ENCODE measurements around the gene TMEM14B.
"Not testable (repeated sequence)": the region's sequence is repeated elsewhere in the genome, so short reads cannot be mapped to it uniquely, and the experiment has no call there.

TMEM14B gene

DNA sequence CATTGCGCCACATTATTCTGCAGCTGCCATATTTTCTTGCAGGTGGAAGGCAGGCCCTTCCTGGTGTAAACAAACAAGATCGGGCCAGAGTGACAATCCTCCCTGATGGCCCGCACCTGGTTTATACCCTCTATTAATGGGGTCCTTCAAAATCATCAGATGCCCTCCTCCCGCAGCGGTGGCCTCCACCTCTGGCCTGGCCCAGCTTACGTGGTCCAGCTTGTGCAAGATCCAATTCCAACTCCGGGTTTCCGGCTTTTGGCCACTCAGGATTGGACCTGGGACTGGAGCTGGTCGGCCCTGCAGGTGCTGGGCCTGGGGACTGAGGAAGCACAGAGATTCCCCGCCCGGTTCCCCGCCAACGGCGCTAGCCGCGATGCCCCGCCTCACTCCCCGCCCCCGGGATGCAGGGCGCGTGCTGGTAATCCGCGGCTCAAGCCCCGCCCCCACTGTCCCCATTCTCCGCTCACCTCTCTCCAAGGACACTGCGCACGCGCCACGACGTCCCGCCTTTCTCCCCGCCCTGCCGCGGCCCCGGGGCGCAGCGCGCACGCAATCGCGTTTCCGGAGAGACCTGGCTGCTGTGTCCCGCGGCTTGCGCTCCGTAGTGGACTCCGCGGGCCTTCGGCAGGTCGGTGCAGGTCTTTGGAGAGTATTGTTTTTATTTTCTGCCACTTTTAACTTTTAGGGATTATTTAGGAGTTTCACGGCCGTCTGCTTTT is at the start of gene TMEM14B:
Gene TMEM14B (plus strand): TSS at position 555 of the 722 bp plus-strand sequence. CDS start 1,441 bp downstream, outside the sequence.
- peak; percentile 100 for DNase-seq

DNA sequence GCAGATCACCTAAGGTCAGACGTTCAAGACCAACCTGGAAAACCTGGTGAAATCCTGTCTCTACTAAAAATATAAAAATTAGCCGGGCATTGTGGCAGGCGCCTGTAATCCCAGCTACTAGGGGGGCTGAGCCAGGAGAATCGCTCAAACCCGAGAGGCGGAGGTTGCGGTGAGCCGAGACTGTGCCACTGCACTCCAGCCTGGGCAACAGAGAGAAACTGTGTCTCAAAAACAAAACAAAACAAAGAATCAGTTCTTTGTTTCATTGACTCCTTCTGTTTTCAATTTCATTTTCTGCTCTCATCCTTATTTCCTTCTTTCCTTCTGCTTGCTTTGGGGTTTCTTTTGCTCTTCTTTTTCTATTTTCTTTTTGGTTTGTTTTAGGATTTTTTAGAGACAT is 33.6 kb upstream of the TMEM14B start:
- no peak for DNase-seq

DNA sequence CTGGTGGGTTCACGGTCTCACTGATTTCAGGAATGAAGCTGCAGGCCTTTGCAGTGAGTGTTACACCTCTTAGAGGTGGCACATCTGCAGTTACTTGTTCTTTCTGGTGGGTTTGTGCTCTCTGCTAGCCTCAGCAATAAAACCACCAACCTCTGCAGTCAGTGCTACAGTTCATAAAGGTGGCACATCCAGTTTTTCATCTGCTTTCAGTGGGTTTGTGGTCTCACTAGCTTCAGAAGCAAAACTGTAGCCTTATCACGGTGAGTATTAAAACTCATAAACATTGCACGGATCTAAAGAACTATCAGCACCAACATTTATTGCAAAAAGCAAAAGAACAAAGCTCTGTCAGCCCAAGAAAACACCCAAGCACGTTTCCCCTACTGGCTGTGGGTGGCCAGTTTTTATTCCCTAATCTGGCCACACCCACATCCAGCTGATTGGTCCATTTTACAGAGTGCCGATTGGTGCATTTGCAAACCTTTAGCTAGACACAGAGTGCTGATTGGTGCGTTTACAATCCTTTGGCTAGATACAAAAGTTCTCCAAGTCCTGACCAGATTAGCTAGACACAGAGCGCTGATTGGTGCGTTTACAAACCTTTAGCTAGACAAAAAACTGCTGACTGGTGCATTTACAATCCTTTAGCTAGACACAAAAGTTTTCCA is 28.2 kb upstream of the TMEM14B start:
- DNase-seq: peak; percentile 43

DNA sequence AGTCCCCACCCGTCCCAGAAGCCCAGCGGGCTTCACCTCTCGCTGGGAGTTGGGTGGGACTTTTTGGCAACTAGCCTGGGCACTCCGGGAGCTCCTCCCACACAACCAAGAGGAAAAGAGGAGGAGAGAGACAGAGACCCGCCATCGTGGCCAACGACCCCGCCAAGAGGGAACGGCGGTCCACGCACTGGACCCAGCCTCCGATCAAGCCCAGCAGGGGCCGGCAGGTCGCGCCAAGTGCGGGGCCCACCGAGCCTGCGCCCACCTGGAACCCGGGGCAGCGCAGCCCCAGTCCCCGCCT is 27.7 kb upstream of the TMEM14B start:
- DNase-seq: no peak

DNA sequence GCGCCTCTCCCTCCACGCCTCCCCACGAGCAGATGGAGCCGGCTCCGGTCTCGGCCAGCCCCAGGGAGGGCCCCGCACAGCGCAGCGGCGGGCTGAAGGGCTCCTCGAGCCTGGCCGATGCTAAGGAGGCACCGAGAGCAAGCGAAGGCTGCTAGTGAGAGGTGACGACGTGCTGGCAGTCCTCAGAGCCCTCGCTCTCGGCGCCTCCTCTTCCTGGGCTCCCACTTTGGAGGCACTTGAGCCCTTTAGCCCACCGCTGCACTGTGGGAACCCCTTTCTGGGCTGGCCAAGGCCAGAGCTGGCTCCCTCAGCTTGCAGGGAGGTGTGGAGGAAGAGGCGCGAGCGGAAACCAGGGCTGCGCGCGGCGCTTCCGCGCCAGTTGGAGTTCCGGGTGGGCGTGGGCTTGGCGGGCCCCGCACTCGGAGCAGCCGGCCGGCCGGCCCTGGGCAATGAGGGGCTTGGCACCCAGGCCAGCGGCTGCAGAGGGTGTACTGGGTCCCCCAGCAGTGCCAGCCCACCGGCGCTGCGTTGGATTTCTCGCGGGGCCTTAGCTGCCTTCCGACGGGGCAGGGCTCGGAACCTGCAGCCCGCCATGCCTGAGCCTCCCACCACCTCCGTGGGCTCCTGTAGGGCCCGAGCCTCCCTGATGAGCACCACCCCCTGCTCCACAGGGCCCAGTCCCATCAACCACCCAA is 27.2 kb upstream of the TMEM14B start:
- peak; percentile 70 for DNase-seq

DNA sequence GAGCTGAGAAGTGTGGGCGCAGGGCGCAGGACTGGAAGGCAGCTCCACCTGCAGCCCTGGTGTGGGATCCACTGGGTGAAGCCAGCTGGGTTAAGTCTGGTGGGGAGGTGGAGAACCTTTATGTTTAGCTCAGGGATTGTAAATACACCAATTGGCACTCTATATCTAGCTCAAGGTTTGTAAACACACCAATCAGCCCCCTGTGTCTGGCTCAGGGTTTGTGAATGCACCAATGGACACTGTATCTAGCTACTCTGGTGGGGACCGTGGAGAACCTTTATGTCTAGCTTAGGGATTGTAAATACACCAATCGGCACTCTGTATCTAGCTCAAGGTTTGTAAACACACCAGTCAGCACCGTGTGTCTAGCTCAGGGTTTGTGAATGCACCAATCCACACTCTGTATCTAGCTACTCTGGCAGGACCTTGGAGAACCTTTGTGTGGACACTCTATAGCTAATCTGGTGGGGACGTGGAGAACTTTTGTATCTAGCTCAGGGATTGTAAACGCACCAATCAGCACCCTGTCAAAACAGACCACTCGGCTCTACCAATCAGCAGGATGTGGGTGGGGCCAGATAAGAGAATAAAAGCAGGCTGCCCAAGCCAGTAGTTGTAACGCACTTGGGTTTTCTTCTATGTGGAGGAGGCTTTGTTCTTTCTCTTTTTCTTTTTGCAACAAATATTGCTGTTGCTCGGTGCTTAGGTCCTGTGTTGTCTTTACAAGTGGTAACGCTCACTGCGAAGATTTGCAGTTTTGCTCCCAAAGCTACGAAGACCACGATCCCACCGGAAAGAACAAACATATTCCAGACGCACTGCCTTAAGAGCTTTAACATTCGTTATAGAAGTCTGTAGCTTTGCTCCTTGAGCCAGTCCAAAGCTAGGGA is 26.4 kb upstream of the TMEM14B start:
- not testable (repeated sequence) for DNase-seq

DNA sequence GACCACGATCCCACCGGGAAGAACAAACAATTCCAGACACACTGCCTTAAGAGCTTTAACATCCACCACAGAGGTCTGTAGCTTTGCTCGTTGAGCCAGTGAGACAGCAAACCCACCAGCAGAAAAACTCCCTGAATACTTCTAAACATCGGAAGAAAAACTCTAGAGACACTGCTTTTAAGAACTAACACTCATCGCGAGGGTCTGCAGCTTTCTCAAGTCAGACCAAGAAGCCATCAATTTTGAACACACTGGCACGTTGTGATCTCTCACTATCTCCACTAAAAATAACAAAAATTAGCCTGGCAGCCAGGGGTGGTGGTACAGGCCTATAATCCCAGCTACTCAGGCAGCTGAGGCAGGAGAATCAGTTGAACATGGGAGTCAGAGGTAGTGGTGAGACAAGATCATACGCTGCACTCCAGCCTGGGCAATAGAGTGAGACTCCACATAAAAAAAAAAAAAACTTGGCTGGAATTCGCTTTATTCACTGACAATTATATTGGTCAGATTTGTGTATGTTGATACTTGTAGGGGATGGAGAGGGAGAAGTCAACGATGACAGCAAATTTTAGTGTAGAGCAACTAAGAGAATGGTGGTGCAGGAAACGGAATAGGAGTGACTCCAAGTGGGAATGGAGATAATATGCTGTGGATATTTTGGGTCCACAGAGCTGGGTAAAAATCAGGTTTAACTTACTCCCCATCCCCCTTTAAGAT is 25.6 kb upstream of the TMEM14B start:
- DNase-seq: no peak

DNA sequence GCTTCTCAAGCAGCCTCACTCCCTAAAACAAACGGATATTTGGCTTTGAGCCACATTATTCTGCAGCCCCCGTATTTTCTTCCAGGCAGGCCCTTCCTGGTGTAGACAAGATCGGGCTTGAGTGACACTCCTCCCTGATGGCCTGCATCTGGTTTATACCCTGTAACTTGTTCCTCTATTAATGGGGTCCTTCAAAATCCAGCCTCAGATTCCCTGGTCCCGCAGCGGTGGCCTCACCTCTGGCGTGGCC is 25.1 kb upstream of the TMEM14B start:
- no peak for DNase-seq

DNA sequence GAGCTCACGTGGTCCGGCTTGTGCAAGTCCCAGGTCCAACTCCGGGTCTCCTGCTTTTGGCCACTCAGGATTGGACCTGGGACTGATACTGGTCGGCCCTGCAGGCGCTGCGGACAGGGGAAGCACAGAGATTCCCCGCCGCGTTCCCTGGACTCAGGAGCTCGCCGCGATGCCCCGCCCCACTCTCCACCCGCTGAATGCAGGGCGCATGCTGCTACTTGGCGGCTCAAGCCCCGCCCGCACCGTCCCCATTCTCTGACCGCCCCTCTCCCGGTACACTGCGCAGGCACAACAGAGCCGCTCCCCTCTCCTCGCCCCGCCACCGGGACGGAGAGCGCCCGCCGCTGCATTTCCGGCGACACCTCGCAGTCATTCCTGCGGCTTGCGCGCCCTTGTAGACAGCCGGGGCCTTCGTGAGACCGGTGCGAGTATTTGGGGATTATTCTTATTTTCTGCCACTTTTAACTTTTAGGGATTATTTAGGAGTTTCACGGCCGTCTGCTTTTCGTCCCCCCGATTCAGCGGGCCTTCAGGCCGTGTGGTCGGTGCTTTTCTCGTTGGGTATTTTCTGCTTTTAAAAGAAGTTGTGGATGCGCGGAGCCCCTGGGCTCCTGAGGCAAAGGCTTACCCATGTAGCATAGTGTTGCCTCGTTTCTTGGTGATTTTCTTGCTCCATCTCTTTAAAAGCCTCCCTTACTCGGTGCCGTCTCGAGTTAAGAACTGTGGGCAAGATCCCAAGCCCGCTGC is 24.6 kb upstream of the TMEM14B start, which contains the start of gene TMEM14C:
Gene TMEM14C (plus strand): TSS at position 251 of the 747 bp plus-strand sequence. CDS start 1,544 bp downstream, outside the sequence.
- peak; percentile 79 for DNase-seq

DNA sequence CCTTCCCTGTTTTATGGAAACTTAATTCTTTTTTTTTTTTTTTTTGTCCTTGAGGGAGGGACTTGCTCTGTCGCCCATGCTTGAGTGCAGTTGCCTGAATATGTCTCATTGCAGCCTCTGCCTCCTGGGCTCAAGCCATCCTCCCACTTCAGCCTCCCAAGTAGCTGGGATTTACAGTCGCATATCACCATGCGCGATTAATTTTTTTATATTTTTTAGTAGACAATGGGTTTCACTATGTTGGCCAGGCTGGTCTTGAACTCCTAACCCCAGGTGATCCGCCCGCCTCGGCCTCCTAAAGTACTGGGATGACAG is 24.1 kb upstream of the TMEM14B start:
- no peak for DNase-seq

DNA sequence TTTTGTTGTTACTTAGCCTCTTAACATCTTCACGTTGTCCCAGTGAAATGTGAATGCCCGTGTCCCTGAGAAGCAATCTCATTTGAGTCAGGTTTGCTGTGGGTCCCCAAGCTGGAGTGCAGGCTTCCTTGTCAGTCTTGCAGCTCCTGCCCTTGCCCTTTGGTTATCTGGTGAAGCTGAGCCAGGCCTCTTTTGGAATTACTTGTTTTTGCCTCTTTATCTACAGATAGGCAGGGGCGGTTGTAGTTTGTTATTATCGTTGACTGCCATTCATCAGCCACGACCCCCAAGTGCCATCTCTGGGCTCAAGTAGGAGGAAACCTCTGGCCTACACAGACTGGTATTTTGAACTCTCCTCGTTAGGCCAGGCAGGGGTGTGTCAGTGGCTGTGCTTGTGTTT is 22.6 kb upstream of the TMEM14B start:
- no peak for DNase-seq

DNA sequence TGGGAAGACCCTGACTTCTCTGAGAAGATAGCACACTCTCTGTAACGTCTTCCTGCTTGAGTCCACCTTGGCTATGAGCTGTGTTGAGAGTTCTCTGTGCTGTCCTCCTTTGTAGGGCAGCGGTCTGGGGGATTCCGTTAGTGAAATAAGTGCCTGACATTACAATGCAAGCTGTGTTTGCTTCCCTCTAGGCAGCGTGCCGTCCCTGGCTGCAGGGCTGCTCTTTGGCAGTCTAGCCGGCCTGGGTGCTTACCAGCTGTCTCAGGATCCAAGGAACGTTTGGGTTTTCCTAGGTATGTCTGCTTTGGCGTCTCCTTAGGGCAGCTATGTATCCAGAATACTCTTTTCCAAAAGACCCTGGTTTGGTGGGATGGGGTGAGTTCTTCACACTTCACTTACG is 21.9 kb upstream of the TMEM14B start:
- DNase-seq: no peak

DNA sequence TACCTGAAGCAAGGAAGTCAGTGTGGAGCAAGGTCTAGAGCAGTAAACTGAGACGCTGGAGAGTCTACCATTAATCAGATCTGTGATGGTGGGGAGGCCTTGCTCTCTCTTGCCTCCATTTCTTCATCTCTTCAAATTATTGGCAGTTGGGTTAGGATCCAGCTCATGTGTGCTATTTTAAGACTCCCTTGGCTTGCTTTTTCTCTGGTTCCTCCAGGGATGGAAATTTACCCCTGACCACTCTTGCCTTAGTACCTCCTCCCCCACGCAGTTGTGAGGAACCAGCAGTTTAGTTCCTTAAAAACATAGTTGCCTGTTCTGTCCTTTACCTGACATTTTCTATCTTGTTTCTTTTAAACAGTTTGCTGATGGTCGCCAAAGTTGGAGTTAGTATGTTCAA is 17.4 kb upstream of the TMEM14B start:
- DNase-seq: no peak

DNA sequence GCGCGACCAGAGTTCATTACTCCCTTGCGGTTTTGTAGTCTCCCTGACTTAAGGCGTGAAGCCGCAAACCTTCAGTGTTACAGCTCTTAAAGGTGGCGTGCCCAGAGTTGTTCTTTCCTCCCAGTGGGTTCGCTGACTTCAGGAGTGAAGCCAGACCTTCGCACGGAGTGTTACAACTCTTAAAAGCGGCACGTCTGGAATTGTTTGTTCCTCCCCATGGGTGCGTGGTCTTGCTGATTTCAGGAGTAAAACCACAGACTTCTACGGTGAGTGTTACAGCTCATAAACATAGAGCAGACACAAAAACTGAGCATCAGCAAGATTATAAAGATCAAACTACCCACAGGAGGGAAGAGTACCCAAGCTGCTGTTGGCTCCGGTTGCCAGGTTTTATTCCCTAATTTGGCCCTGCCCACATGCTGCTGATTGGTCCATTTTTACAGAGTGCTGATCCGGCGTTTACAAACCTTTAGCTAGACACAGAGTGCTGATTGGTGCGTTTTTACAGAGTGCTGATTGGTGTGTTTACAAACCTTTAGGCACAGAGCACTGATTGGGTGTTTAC is 14.4 kb upstream of the TMEM14B start:
- no peak for DNase-seq

DNA sequence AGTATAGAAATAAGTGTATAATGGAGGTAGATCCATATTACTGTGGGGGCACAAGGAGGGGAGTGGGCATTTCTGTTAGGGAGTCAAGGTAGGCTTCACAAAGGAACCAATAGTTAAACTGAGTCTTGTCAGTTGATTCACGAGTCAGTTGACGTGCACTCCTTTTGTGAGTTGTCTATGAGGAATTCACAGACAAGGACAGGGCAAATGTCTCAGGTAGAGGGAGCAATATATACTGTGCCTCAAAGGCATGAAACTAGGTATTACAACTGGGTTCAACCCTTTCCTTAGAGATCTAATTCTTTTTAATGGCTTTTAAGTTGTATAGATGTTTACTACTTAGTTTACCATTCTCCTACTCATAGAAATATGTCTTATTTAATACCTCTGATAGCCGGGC is 13.7 kb upstream of the TMEM14B start:
- no peak for DNase-seq

DNA sequence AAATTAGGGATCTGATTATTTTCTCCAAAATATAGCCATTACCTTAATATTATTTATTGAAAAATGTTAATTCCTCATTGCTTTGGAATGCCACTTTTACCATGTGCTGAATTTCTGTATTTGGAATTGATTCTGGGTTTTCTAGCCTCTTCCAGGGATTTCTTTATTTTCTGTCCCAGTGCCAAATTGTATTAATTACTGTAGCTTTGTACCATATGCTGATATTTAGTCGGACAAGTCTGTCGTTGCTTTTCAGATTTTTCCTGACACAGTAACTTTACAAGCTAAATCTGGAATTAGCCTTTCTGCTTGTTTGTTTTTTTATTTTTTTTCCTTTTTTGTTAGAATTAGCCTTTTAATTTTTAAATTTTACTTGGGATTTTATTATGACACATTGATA is 10.9 kb upstream of the TMEM14B start:
- DNase-seq: no peak

DNA sequence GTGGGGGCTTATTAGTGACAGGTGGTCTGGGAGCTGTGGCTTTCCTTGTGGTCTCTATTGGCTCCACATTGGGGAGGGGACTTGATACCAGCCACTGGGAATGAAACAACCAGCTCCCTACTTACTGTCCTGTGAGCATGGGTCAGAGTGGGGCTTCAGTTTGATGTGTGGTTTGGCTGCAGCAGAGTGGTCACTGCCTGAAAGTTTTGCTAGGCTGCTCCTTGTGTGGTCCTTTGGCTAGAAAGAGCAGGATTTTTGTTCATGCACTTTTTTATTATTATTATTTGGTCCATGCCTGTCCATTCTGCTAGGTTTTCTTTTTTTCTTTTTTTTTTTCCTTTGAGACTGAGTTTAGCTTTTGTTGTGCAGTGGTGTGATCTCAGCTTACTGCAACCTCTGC is 7.5 kb upstream of the TMEM14B start:
- DNase-seq: no peak

DNA sequence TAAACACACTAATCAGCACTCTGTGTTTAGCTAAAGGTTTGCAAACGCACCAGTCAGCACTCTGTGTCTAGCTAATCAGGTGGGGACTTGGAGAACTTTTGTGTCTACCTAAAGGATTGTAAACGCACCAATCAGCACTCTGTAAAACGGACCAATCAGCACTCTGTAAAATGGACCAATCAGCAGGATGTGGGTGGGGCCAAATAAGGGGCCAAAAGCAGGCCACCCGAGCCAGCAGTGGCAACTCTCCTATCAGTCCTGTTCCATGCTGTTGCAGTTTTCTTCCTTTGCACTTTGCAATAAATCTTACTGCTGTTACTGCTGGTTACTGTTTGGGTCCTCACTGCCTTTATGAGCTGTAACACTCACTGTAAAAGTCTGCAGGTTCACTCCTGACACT is 6.0 kb upstream of the TMEM14B start:
- not testable (repeated sequence) for DNase-seq

DNA sequence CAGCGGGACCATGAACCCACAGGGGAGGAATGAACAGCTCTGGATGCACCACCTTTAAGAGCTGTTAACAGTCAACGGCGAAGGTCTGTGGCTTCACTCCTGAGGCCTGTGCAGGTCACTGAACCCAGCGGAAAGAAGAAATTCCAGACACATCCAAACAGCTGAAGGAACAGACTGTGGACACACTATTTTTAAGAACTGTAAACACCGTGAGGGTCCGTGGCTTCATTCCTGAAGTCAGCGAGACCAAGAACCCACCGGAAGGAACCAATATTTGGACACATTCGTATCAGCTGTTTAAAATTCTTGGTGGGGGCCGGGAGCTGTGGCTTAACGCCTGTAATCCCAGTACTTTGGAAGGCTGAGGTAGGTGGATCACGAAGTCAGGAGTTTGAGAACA is 5.4 kb upstream of the TMEM14B start:
- no peak for DNase-seq

DNA sequence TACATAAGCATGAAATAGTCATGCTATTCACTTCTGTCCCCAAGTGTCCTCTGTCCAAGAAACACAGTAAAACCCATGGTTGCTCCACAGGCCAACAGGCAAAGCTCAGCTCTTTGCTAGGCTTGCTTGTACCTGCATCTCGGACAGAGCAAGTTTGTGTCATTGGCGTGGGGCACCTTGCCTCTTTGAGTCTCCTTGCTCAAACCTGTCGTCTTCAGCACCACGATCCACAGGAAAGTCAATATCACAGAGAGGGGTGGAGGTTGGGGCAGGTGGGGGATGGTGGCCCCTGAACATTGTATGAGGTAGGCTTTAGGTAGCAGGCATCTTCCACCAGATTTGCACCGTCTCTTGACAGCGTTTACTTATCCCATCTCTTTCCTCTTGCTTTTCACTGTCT is 4.1 kb upstream of the TMEM14B start:
- DNase-seq: no peak

DNA sequence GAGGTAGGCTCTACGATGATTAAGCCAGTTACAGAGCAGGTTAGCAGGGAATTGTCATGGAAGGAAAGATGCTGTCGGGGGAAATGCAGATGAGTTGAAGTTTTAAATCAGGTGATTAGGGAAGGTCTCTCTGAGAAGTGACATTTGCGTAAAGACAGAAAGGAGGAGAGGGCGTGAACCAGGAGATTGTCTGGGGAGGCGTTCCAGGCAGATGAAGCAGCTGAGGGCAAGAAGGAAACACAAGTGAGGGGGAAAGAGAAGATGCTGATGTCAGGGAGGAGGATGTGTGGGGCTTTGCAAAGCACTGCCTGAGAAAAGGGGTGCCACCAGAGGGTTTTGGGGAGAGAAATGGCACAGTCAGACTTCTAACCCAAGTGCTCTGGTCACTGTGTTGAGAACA is 2.5 kb upstream of the TMEM14B start:
- no peak for DNase-seq

DNA sequence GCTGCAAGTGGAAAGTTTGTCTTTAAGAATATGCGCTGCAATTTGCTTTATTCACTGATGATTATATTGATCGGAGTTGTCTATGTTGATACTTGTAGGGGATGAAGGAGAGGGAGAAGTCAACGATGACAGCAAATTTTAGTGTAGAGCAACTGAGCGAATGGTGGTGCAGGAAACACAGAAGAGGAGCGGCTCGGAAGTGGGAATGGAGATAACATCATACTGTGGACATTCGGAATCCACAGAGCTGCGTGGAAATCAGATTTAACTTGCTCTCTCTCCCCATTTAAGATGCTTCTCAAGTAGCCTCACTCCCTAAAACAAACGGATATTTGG is 722 bp upstream of the TMEM14B start:
- DNase-seq: no peak
